Forelimb muscle (tissue), 1 donor: ENCODE data around the gene RBBP8. TPM values are rescaled to one million over a fixed set of nuclear protein-coding genes. Genes with fewer than 3 reads are reported as not detected.

Experiments used
- DNase-seq: peaks from one replicate; pipeline ENCODE4 v3.0.0-alpha.2; 2013; ENCODE audit warnings: low read depth
- polyA plus RNA-seq: library from polyadenylated mRNA; unstranded; fragments of 120-200 nt; gene quantifications from one replicate; pipeline ENCODE4 v1.2.1, GENCODE V29; 2013; ENCODE audit not compliant: insufficient read length

The RBBP8 gene
- polyA plus RNA-seq, 1 donor: 7.7 TPM

- DNase-seq: no peak
Observed at GRCh38 chr18:22998344-22998743, 65.2 kb downstream of the RBBP8 start.

- no peak for DNase-seq
Observed at GRCh38 chr18:22999212-22999611, 66.1 kb downstream of the RBBP8 start.

GRCh38 chr18:22999647-23000046 lies 66.5 kb downstream of the RBBP8 start:
- no peak for DNase-seq

- DNase-seq: no peak
Observed at GRCh38 chr18:23003289-23003688, 70.2 kb downstream of the RBBP8 start.

GRCh38 chr18:23012249-23012648 lies 79.1 kb downstream of the RBBP8 start:
- no peak for DNase-seq

- no peak for DNase-seq
Observed at GRCh38 chr18:23020555-23021294, 87.6 kb downstream of the RBBP8 start.

- DNase-seq: no peak
Observed at GRCh38 chr18:23021623-23022022, 88.5 kb downstream of the RBBP8 start.

- no peak for DNase-seq
Observed at GRCh38 chr18:23032030-23032582, 99.0 kb downstream of the RBBP8 start.

- DNase-seq: no peak
Observed at GRCh38 chr18:23033056-23033455, 99.9 kb downstream of the RBBP8 start.

GRCh38 chr18:23036660-23037201 lies 103.6 kb downstream of the RBBP8 start:
- no peak for DNase-seq

GRCh38 chr18:23037646-23038045 lies 104.5 kb downstream of the RBBP8 start:
- DNase-seq: no peak

- DNase-seq: no peak
Observed at GRCh38 chr18:23038712-23039111, 105.6 kb downstream of the RBBP8 start.

- DNase-seq: no peak
Observed at GRCh38 chr18:23042133-23042532, 109.0 kb downstream of the RBBP8 start.

GRCh38 chr18:23043803-23044376 lies 110.8 kb downstream of the RBBP8 start:
- DNase-seq: no peak

GRCh38 chr18:23049698-23050373 lies 116.7 kb downstream of the RBBP8 start:
- no peak for DNase-seq

- no peak for DNase-seq
Observed at GRCh38 chr18:23053776-23054457, 120.8 kb downstream of the RBBP8 start.

GRCh38 chr18:23054553-23054952 lies 121.4 kb downstream of the RBBP8 start:
- DNase-seq: no peak

GRCh38 chr18:23056315-23056714 lies 123.2 kb downstream of the RBBP8 start:
- no peak for DNase-seq

- no peak for DNase-seq
Observed at GRCh38 chr18:23057096-23057495, 124.0 kb downstream of the RBBP8 start.

- no peak for DNase-seq
Observed at GRCh38 chr18:23058746-23059415, 125.8 kb downstream of the RBBP8 start.
